Glutamatergic neuron (in vitro differentiated cells): ENCODE measurements around the gene RPL26. TPM values are rescaled to one million over a fixed set of nuclear protein-coding genes. Genes with fewer than 3 reads are reported as not detected.

Source experiments
- DNase-seq: peaks from one replicate; pipeline ENCODE4 v3.0.0; 2022
- H3K27ac Mint-ChIP-seq: one replicate; pipeline ENCODE4 v1.8.0; 2020; ENCODE audit warnings: mild to moderate bottlenecking, mixed read lengths, inconsistent platforms; ENCODE audit not compliant: unreplicated experiment
- H3K27me3 Mint-ChIP-seq: one replicate; pipeline ENCODE4 v1.8.0; 2020; ENCODE audit warnings: mild to moderate bottlenecking, moderate library complexity, mixed read lengths, inconsistent platforms; ENCODE audit not compliant: unreplicated experiment
- H3K36me3 Mint-ChIP-seq: one replicate; pipeline ENCODE4 v1.8.0; 2020; ENCODE audit warnings: mild to moderate bottlenecking, mixed read lengths, inconsistent platforms; ENCODE audit not compliant: unreplicated experiment
- H3K4me1 Mint-ChIP-seq: one replicate; pipeline ENCODE4 v1.8.0; 2020; ENCODE audit warnings: mild to moderate bottlenecking, low read depth, mixed read lengths, inconsistent platforms; ENCODE audit not compliant: unreplicated experiment
- H3K4me3 Mint-ChIP-seq: one replicate; pipeline ENCODE4 v1.8.0; 2020; ENCODE audit warnings: mild to moderate bottlenecking, mixed read lengths, inconsistent platforms; ENCODE audit not compliant: unreplicated experiment
- H3K9me3 Mint-ChIP-seq: one replicate; pipeline ENCODE4 v1.8.0; 2020; ENCODE audit warnings: mild to moderate bottlenecking, moderate library complexity, mixed read lengths, inconsistent platforms; ENCODE audit not compliant: unreplicated experiment
- total RNA-seq: library from RNA; stranded (reverse); fragmentation: NEBNext Ultra II Directional; extraction: Animal tissue kit (Norgen Biotek cat#: 25700); gene quantifications from one replicate; pipeline ENCODE4 v1.2.1, GENCODE V29; 2021; ENCODE audit not compliant: unreplicated experiment
- TF ChIP-seq, protein P1 (sequence below): fragments of 200-600 bp; sonication (generic); IDR thresholded peaks from one replicate; pipeline ENCODE4 v1.5.0; 2021; ENCODE audit not compliant: partially characterized antibody, unreplicated experiment

Gene RPL26
- total RNA-seq, 1 donor from 2014 or later, result 941 TPM

DNA sequence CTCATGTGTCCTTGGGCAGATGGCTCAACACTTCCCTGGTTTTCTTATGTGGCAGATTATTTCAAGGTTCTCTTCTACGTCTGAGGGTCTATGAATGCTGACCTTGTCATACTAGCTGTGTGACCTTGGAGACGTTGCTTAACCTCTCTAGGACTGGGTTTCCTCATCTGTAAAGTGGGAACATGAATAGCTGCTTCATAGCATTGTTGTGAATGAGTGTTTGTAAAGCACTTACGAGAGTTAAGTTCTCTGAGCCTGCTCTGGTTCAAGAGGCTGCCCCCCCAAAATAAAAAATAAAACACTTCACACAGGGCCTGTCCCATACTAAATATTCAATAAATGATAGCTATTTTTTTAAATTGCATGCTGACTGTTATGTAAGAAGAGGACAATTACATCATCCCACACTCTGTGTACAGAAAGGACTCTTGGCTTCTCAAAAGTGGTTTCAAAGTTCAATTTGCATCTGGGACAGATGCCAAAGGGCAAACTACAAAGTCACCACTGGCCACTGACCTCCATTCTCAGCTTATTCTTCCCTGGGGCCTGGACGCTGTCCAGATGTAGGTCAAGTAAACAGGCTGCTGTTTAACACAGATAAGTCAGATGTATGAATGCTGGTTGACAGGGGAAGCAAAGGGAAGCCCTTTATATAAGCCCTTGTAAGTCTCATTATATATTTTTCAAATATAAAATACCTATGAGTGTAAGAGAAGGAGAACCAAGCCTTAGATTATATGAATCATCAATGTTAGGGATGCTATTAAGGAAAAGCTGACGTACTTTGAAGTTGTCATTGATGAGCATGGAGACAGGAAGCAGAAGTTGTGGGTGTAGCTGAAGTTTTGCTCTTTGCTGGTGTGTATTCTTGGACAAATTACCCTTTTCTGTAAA, 37.3 kb upstream of the RPL26 start:
- DNase-seq, result no peak
- Mint-ChIP-seq H3K27ac (no peak overlapping the region), H3K36me3 (no peaks in the 10 kb centered on the region), H3K9me3 (no peaks in the 10 kb centered on the region), H3K4me3 (no peak overlapping the region), H3K27me3 (no peaks in the 10 kb centered on the region), H3K4me1 (no peaks in the 10 kb centered on the region)
- TF ChIP-seq, protein P1, sequence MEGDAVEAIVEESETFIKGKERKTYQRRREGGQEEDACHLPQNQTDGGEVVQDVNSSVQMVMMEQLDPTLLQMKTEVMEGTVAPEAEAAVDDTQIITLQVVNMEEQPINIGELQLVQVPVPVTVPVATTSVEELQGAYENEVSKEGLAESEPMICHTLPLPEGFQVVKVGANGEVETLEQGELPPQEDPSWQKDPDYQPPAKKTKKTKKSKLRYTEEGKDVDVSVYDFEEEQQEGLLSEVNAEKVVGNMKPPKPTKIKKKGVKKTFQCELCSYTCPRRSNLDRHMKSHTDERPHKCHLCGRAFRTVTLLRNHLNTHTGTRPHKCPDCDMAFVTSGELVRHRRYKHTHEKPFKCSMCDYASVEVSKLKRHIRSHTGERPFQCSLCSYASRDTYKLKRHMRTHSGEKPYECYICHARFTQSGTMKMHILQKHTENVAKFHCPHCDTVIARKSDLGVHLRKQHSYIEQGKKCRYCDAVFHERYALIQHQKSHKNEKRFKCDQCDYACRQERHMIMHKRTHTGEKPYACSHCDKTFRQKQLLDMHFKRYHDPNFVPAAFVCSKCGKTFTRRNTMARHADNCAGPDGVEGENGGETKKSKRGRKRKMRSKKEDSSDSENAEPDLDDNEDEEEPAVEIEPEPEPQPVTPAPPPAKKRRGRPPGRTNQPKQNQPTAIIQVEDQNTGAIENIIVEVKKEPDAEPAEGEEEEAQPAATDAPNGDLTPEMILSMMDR, result no peak

DNA sequence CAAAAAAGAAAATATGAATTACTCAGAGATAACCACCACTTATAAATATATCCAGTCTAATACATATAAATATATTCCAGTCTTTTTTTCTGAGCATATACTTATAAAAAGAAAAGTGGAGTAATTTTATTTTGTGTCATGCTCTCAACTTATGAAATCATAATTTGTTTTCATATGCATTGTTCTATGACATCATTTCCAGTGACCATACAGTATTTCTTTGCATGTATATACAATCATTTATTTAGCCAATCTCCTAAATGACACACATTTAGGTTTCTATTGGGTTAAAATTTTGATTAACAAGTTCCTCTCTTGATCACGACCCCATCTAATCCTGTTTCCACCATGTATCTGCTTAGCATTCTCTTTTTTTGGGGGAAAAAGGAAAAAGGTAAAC, 36.3 kb upstream of the RPL26 start:
- TF ChIP-seq, protein P1, result no peak
- no peaks in the 10 kb centered on the region for H3K4me1 Mint-ChIP-seq
- no peaks in the 10 kb centered on the region for H3K9me3 Mint-ChIP-seq
- H3K4me3 Mint-ChIP-seq, result no peak overlapping the region
- no peak overlapping the region for H3K27ac Mint-ChIP-seq
- H3K27me3 Mint-ChIP-seq, result no peaks in the 10 kb centered on the region
- no peak for DNase-seq
- no peaks in the 10 kb centered on the region for H3K36me3 Mint-ChIP-seq

DNA sequence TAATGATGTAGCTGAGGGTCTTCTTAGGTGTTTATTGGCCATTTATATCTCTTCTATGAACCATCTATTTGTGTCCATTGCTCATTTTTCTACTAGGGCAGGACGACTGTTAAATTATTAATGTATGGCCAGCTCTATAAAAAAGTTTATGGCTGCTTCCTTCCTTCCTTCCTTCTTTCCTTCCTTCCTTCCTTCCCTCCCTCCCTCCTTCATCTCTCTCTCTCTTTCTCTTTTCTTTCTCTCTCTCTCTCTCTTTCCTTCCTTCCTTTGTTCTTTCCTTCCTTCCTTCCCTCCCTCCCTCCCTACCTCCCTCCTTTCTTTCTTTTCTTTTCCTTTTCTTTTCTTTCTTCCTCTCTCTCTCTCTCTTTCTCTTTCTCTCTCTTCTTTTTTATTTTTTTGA, 35.5 kb upstream of the RPL26 start:
- no peak overlapping the region for H3K27ac Mint-ChIP-seq
- no peaks in the 10 kb centered on the region for H3K9me3 Mint-ChIP-seq
- no peaks in the 10 kb centered on the region for H3K4me1 Mint-ChIP-seq
- no peak overlapping the region for H3K4me3 Mint-ChIP-seq
- H3K27me3 Mint-ChIP-seq, result no peaks in the 10 kb centered on the region
- no peaks in the 10 kb centered on the region for H3K36me3 Mint-ChIP-seq
- TF ChIP-seq, protein P1, result no peak
- DNase-seq, result no peak

DNA sequence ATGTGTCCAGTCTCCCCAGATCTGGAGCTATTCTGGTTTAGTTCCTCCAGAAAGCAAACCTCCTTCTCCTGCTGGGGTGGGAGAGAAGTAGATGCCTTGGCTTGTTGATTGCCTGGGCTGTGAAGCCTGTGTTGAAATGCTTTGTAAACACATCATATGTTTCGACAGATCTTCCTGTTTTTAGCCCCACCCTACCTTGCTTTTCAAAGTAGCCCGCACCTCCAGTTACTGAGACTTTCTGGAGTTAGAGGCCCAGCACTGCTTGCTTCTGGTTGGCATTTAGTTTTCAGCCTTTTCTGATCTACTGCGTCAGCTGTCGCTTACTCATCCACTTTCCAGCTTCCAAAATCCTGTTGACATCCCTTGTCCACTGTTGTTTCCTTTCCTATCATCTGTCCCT, 34.8 kb upstream of the RPL26 start:
- no peak overlapping the region for H3K4me3 Mint-ChIP-seq
- TF ChIP-seq, protein P1, result no peak
- H3K9me3 Mint-ChIP-seq, result no peaks in the 10 kb centered on the region
- H3K4me1 Mint-ChIP-seq, result no peaks in the 10 kb centered on the region
- no peak overlapping the region for H3K27ac Mint-ChIP-seq
- H3K27me3 Mint-ChIP-seq, result no peaks in the 10 kb centered on the region
- H3K36me3 Mint-ChIP-seq, result no peaks in the 10 kb centered on the region
- DNase-seq, result no peak

DNA sequence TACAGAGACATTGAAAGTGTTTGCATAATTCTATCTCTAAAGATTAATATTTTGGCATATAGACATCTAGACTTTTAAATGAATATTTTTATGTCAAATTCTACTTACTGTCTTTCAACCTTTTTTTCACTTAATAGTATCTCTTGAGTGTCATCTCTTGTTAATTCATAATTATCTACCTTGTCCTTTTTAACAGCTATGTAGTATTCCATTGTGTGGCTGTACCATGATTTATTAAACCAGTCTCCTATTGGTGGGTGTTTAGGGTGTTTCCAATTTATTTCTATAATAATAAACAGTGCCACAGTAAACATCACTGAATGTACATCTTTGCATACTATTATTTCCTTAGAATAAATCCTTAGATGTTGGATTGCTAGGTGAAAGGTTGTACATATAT, 30.9 kb upstream of the RPL26 start:
- no peaks in the 10 kb centered on the region for H3K27me3 Mint-ChIP-seq
- H3K36me3 Mint-ChIP-seq, result no peaks in the 10 kb centered on the region
- no peak overlapping the region for H3K4me3 Mint-ChIP-seq
- H3K4me1 Mint-ChIP-seq, result no peaks in the 10 kb centered on the region
- H3K9me3 Mint-ChIP-seq, result no peaks in the 10 kb centered on the region
- no peak overlapping the region for H3K27ac Mint-ChIP-seq
- TF ChIP-seq, protein P1, result no peak
- DNase-seq, result no peak
